ENCODE results near the gene VIPR2.
"Not testable (repeated sequence)": the region's sequence is repeated elsewhere in the genome, so short reads cannot be mapped to it uniquely, and the experiment has no call there.

Gene VIPR2

DNA sequence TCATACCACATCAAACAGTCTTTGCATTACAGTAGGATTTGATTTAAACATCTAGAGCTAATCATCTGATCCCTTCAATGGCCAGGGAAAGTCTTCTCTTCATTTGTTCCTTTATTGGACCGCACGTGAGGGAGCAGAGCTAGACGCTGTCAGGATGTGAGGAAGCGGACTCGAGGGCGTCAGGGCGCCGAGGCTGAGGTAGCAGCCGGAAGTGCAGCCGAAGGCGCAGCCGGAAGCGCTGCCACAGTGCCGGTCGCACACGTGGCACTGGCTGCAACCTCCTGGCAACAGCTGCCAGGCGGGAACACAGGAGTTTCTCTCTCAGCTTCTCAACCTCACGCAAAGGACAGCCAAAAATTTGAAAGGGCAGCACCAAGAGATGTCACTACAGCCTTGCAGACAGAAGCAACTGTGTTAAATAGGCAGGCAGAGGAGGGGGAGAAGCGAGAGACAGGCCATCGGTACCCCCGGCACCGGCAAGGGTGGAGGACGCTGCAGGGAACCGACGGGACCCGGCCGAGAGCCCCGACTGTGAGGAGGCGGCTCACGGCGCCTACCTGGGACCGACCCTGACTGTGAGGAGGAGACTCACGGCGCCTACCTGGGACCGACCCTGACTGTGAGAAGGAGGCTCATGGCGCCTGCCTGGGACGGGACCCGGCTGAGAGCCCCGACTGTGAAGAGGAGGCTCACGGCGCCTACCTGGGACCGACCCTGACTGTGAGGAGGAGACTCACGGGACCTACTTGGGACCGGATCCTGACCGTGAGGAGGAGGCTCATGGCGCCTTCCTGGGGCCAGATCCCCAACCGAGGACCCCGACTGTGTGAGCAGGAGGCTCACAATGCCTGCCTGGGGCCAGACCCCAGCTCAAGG lies 32.3 kb downstream of the VIPR2 start:
- H3K27me3 Mint-ChIP-seq: peaks cover 12% of the 10 kb centered on the region
- peaks cover 4% of the 10 kb centered on the region for H3K4me1 Mint-ChIP-seq (ENCODE audit: low read depth)
- H3K9me3 Mint-ChIP-seq (ENCODE audit: low read depth): no peaks in the 10 kb centered on the region
- H3K27ac Mint-ChIP-seq: no peak overlapping the region
- no peaks in the 10 kb centered on the region for H3K36me3 Mint-ChIP-seq
- peak overlapping the region; percentile 73 for H3K4me3 Mint-ChIP-seq

GRCh38 chr7:159109653-159110035 lies 35.0 kb downstream of the VIPR2 start:
- H3K4me3 Mint-ChIP-seq: no peak overlapping the region
- H3K4me1 Mint-ChIP-seq (ENCODE audit: low read depth): peaks cover 4% of the 10 kb centered on the region
- peaks cover 12% of the 10 kb centered on the region for H3K27me3 Mint-ChIP-seq
- no peak overlapping the region for H3K27ac Mint-ChIP-seq
- H3K9me3 Mint-ChIP-seq (ENCODE audit: low read depth): no peaks in the 10 kb centered on the region
- no peaks in the 10 kb centered on the region for H3K36me3 Mint-ChIP-seq

DNA sequence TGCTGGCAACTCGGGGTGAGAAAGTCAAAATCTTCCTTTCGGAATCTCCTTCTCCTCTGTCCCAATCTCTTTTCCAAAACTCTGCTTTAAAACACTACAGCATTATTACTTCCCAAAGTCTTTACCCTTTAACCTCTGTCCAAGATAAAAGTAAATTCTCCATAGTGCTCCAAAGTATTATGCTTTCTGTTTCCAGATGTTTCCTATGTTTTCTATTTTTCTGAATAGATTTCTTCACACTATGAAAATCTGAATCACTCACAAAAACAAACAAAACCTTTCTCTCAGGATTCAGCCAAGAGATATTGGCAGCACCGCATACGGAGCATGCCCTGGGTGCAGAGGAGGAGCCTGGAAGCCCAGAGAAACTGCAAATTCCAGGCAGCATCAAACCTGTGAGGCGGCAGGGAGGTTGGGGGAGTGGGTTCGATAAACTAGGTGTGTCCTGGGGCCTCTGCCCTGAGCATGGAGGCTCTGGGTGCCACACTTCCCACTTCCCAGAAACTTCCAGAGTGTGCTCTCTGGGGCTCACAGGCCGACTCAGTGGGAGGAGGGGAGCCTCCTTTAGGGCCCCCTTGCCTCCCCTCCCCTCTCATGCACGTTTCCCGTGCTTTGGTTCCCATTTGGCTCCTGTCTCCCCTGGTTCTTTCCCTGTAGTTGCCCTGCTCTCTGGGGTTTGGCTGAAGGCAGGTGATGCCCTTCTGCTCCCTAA lies 35.6 kb downstream of the VIPR2 start:
- H3K27ac Mint-ChIP-seq: no peak overlapping the region
- H3K4me3 Mint-ChIP-seq: no peak overlapping the region
- H3K36me3 Mint-ChIP-seq: no peaks in the 10 kb centered on the region
- no peaks in the 10 kb centered on the region for H3K9me3 Mint-ChIP-seq (ENCODE audit: low read depth)
- peaks cover 12% of the 10 kb centered on the region for H3K27me3 Mint-ChIP-seq
- H3K4me1 Mint-ChIP-seq (ENCODE audit: low read depth): peaks cover 4% of the 10 kb centered on the region

- Mint-ChIP-seq H3K9me3 (ENCODE audit: low read depth) (no peaks in the 10 kb centered on the region), H3K27ac (no peak overlapping the region), H3K27me3 (peaks cover 9% of the 10 kb centered on the region), H3K4me3 (no peak overlapping the region), H3K36me3 (no peaks in the 10 kb centered on the region), H3K4me1 (ENCODE audit: low read depth) (peaks cover 4% of the 10 kb centered on the region)
Observed at GRCh38 chr7:159108491-159108890, 36.2 kb downstream of the VIPR2 start.

GRCh38 chr7:159107161-159107892 lies 37.3 kb downstream of the VIPR2 start:
- H3K36me3 Mint-ChIP-seq: no peaks in the 10 kb centered on the region
- H3K4me1 Mint-ChIP-seq (ENCODE audit: low read depth): peaks cover 4% of the 10 kb centered on the region
- H3K4me3 Mint-ChIP-seq: no peak overlapping the region
- no peaks in the 10 kb centered on the region for H3K9me3 Mint-ChIP-seq (ENCODE audit: low read depth)
- H3K27me3 Mint-ChIP-seq: peaks cover 4% of the 10 kb centered on the region
- no peak overlapping the region for H3K27ac Mint-ChIP-seq

DNA sequence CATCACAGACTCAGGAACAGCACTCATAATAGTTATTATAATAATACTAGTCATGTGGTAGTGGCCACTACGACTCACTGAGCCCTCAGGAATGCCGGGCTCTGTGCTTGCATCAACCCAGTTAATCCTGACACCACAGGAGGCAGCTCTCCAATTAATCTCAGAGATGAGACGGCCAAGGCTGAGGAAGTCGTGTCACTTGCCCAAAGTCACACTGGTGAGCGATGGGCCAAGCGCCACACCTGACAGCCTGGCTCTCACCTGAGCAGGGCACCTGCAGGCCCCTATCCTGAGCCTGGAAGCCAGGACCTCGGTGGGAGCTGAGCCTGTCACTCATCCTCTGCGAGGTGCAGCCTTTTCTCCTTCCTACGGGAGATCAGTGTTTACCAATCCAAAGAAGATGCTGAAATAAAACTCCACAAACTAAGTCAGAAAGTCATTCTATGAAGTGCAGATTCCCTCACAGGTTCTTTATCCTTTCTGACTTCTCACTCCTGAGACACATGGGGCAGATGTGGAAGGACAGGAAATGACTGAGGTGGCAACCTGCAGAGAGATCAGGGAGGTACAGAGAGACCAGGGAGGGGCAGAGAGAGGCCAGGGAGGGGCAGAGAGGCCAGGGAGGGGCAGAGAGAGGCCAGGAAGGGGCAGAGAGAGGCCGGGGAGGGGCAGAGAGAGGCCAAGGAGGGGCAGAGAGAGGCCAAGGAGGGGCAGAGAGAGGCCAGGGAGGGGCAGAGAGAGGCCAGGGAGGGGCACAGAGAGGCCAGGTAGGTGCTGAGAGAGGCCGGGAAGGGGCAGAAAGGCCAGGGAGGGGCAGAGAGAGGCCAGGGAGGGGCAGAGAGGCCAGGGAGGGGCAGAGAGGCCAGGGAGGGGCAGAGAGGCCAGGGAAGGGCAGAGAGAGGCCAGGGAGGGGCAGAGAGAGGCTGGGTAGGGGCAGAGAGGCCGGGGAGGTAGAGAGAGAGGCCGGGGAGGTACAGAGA lies 38.5 kb downstream of the VIPR2 start:
- no peaks in the 10 kb centered on the region for H3K36me3 Mint-ChIP-seq
- peaks cover 4% of the 10 kb centered on the region for H3K27me3 Mint-ChIP-seq
- H3K27ac Mint-ChIP-seq: no peak overlapping the region
- H3K4me1 Mint-ChIP-seq (ENCODE audit: low read depth): no peaks in the 10 kb centered on the region
- no peaks in the 10 kb centered on the region for H3K9me3 Mint-ChIP-seq (ENCODE audit: low read depth)
- no peak overlapping the region for H3K4me3 Mint-ChIP-seq

- no peaks in the 10 kb centered on the region for H3K9me3 Mint-ChIP-seq (ENCODE audit: low read depth)
- H3K4me1 Mint-ChIP-seq (ENCODE audit: low read depth): no peaks in the 10 kb centered on the region
- H3K4me3 Mint-ChIP-seq: no peak overlapping the region
- peaks cover 2% of the 10 kb centered on the region for H3K27me3 Mint-ChIP-seq
- no peak overlapping the region for H3K27ac Mint-ChIP-seq
- H3K36me3 Mint-ChIP-seq: no peaks in the 10 kb centered on the region
Observed at GRCh38 chr7:159105066-159105780, 39.4 kb downstream of the VIPR2 start.

- H3K4me1 Mint-ChIP-seq (ENCODE audit: low read depth): no peaks in the 10 kb centered on the region
- H3K9me3 Mint-ChIP-seq (ENCODE audit: low read depth): no peaks in the 10 kb centered on the region
- no peak overlapping the region for H3K4me3 Mint-ChIP-seq
- H3K27ac Mint-ChIP-seq: no peak overlapping the region
- peaks cover 2% of the 10 kb centered on the region for H3K27me3 Mint-ChIP-seq
- no peaks in the 10 kb centered on the region for H3K36me3 Mint-ChIP-seq
Observed at GRCh38 chr7:159104188-159104920, 40.3 kb downstream of the VIPR2 start.

DNA sequence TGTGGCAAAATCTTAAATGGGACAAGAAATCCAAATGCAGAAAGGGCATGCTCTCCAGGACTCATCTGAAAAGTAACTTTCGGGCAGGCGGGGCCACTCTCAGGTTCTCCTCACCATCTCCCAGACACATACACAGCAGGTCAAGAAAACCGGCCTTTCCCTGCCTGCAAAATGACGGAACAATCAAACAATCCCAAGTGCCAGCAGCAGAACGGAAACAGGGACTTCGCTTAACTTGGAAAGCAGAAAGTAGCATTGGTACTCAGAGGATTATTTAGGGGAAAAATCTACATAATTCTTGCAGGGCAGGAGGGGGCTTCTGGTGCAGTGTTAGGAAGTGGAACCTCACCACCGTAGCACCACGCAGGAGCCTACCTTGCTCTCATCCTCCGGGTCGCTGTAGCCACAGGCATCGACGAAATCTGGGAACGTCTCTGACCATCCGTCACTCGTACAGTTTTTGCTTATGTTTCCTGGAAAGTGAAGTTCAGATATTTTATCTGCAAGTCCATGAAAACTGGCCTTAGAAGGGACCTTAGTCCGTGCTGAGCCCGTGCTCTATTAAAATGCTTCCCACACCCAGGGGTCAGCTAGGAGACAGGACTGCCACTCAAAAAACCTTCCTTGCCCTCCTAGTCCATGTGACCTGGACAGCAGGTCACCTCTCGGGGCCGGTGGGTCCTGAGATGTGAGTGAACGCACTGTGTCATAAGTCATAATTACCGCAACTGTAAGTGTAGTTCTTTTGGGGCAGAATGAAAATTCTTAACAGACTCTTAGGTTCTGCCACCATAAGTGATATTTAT lies 41.1 kb downstream of the VIPR2 start:
- Mint-ChIP-seq H3K9me3 (ENCODE audit: low read depth) (no peaks in the 10 kb centered on the region), H3K27me3 (peaks cover 2% of the 10 kb centered on the region), H3K4me3 (no peak overlapping the region)

DNA sequence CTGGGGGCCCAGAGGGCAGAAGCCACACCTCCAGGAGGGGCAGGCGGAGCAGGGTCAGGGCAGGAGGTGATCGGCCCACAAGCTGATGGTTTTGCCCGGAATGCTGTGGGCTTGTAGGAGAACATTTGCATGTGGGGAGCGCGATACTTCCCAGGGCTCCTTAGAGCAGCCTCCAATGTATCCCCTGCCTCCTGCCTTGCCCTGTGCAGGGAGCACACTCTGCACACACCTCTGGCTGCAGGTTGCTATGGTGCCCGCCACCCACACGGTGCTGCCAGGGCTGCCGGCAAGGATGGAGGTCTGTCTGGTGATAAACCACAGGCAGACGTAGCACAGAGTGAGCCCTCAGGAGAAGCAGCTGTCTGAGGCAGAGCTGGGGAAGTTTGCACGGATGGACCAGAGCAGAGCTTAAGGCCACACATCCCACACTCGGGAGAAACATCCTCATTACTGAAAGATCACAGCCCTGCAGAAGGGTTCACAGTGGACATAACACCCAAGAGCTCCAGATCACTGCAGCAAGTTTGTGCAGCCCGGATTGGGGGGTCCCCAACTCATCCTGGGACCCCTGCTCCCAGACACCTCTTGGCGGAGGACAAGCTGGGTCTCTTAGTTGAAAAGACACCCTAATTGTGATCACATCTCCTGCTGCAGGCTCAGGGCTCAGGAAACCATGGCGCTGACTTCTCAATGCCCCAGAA lies 41.8 kb downstream of the VIPR2 start:
- H3K36me3 Mint-ChIP-seq: no peaks in the 10 kb centered on the region
- no peaks in the 10 kb centered on the region for H3K9me3 Mint-ChIP-seq (ENCODE audit: low read depth)
- no peak overlapping the region for H3K27ac Mint-ChIP-seq
- no peak overlapping the region for H3K4me3 Mint-ChIP-seq
- H3K27me3 Mint-ChIP-seq: peaks cover 2% of the 10 kb centered on the region
- no peaks in the 10 kb centered on the region for H3K4me1 Mint-ChIP-seq (ENCODE audit: low read depth)

More for the DNA sequence above, 41.1 kb downstream of the VIPR2 start:
- Mint-ChIP-seq H3K36me3 (no peaks in the 10 kb centered on the region), H3K4me1 (ENCODE audit: low read depth) (no peaks in the 10 kb centered on the region), H3K27ac (no peak overlapping the region)

GRCh38 chr7:159101661-159102091 lies 43.0 kb downstream of the VIPR2 start:
- H3K9me3 Mint-ChIP-seq (ENCODE audit: low read depth); H3K4me1 Mint-ChIP-seq (ENCODE audit: low read depth); H3K27ac Mint-ChIP-seq; H3K4me3 Mint-ChIP-seq; H3K36me3 Mint-ChIP-seq; H3K27me3 Mint-ChIP-seq: not testable (repeated sequence)

- H3K4me3 Mint-ChIP-seq; H3K27ac Mint-ChIP-seq; H3K27me3 Mint-ChIP-seq; H3K36me3 Mint-ChIP-seq; H3K9me3 Mint-ChIP-seq (ENCODE audit: low read depth); H3K4me1 Mint-ChIP-seq (ENCODE audit: low read depth): not testable (repeated sequence)
Observed at GRCh38 chr7:159101083-159101395, 43.6 kb downstream of the VIPR2 start.

All from activated naive CD8-positive, alpha-beta T cell (primary cell).